Heart left ventricle (tissue), 16 donors: ENCODE results near the gene B3GNT7. TPM values are rescaled to one million over a fixed set of nuclear protein-coding genes. Genes with fewer than 3 reads are reported as not detected.

Source experiments
- ATAC-seq, 4 donors: fragments of 200-7000 bp; cut with Tn5 transposase; one replicate each; pipeline ENCODE4 v1.9.1; 2020 to 2022; ENCODE audit warnings: moderate library complexity in 4 of 4, mild to moderate bottlenecking in 3 of 4, moderate number of reproducible peaks in 1 of 4
- DNase-seq, 5 donors: peaks; one replicate each; pipeline ENCODE4 v3.0.0-alpha.2; 2020
- H3K27ac ChIP-seq, 12 donors: fragments of 200-600 bp; sonication (generic) in 4 of 12; one replicate each; pipeline versions ENCODE4 v1.5.0 to v1.8.0; 2016 to 2022; ENCODE audit warnings: mild to moderate bottlenecking in 2 of 12
- H3K27me3 ChIP-seq, 9 donors: fragments of 200-600 bp; sonication (generic) in 2 of 9; one replicate each; pipeline versions ENCODE4 v1.5.1 to v1.8.0; 2016 to 2022; ENCODE audit warnings: mild to moderate bottlenecking in 3 of 9
- H3K36me3 ChIP-seq, 9 donors: fragments of 200-600 bp; sonication (generic) in 2 of 9; one replicate each; pipeline versions ENCODE4 v1.5.0 to v1.8.0; 2018 to 2022; ENCODE audit warnings: mild to moderate bottlenecking in 2 of 9
- H3K4me1 ChIP-seq, 12 donors: fragments of 200-600 bp; sonication (generic) in 4 of 12; one replicate each; pipeline versions ENCODE4 v1.5.0 to v1.8.0; 2016 to 2022; ENCODE audit warnings: mild to moderate bottlenecking in 3 of 12
- H3K4me3 ChIP-seq, 12 donors: fragments of 200-600 bp; sonication (generic) in 4 of 12; one replicate each; pipeline versions ENCODE4 v1.5.0 to v1.8.0; 2017 to 2022; ENCODE audit warnings: mild to moderate bottlenecking in 9 of 12, moderate library complexity in 4 of 12
- H3K9me3 ChIP-seq, 12 donors: fragments of 200-600 bp; sonication (generic) in 4 of 12; one replicate each; pipeline versions ENCODE4 v1.5.0 to v1.8.0; 2016 to 2022; ENCODE audit warnings: mild to moderate bottlenecking in 1 of 12
- POLR2A ChIP-seq, 2 donors: fragments of 450-650 bp; IDR thresholded peaks; one replicate each; pipeline ENCODE4 v1.6.1; 2017; ENCODE audit warnings: antibody characterized with exemption in 2 of 2, mild to moderate bottlenecking in 2 of 2, moderate library complexity in 2 of 2
- WGBS, 4 donors: extraction: QIAGEN DNeasy Blood & Tissue Kit in 2 of 4; methylation state at CpG; one replicate each; pipeline versions ENCODE4 v1.1.5 to v1.1.7; 2013 to 2018; 5-methylcytosine and 5-hydroxymethylcytosine counted together
- intact Hi-C, 10 donors: fragments of 100-400 bp; cut with DNase I; formaldehyde crosslinking; loops; one replicate each; pipeline versions ENCODE4 v1.11.1 to v1.14.2; 2022
- polyA plus RNA-seq, 2 donors: library from polyadenylated mRNA; stranded (reverse); fragments of 200-250 nt; gene quantifications; one replicate each; pipeline ENCODE4 v1.2.3, GENCODE V29; 2013
- total RNA-seq, 9 donors: library from RNA; depleted of rRNA in 2 of 9; stranded (reverse); fragments of >200 nt in 2 of 9; fragmentation: NEBNext Ultra II Directional in 3 of 9; extraction: Animal tissue kit (Norgen Biotek cat#: 25700) in 3 of 9; gene quantifications; one replicate each; pipeline versions ENCODE4 v1.1.0 to v1.2.4, GENCODE V29; 2016 to 2023
- TF ChIP-seq, protein P1 (sequence below), 12 donors: fragments of 200-600 bp; sonication (generic) in 4 of 12; IDR thresholded peaks; one replicate each; pipeline versions ENCODE4 v1.5.0 to v1.8.0; 2018 to 2022; ENCODE audit warnings: antibody characterized with exemption in 12 of 12, mild to moderate bottlenecking in 5 of 12
- donor health status: ischemic (EF 13 %, LVEDD 7.1; RV severe dilation, severe dysfunction).
- donor health status: healthy with polysubstance abuse.
- donor health status: DM: no; HTN: yes; CAD: no.
- donor health status: DM: no; HTN: no; CAD: no.
- donor health status: ischemic (EF 25% LVEDD 6.9; RV normal size, moderate dysfunction).
- donor health status: ischemic (EF 25% LVEDD 5.7; RV mildly dilated, moderate dysfunction).
- donor health status: healthy.
- donor health status: DM: yes; HTN: yes; CAD: no.
- donor health status: ischemic (EF 35%, LVEDD 5.7; RV mildly dilated, moderate dysfunction).
- donor health status: nonischemic (EF 11% LVEDD 7.7; RV severe dilation, severe dysfunction).
- donor health status: DM: yes; HTN: yes; CAD: no.
- donor health status: PGD.
- donor health status: ischemic (EF 29% LVEDD 5.4; RV normal size, mild dysfunction).
- donor health status: nonischemic (EF 23%, LVEDD 6.1; RV moderate dilation, normal function).

The B3GNT7 gene
- total and polyA plus RNA-seq, 11 donors, result 0.68 to 52.4 (median 5.2) TPM

DNA sequence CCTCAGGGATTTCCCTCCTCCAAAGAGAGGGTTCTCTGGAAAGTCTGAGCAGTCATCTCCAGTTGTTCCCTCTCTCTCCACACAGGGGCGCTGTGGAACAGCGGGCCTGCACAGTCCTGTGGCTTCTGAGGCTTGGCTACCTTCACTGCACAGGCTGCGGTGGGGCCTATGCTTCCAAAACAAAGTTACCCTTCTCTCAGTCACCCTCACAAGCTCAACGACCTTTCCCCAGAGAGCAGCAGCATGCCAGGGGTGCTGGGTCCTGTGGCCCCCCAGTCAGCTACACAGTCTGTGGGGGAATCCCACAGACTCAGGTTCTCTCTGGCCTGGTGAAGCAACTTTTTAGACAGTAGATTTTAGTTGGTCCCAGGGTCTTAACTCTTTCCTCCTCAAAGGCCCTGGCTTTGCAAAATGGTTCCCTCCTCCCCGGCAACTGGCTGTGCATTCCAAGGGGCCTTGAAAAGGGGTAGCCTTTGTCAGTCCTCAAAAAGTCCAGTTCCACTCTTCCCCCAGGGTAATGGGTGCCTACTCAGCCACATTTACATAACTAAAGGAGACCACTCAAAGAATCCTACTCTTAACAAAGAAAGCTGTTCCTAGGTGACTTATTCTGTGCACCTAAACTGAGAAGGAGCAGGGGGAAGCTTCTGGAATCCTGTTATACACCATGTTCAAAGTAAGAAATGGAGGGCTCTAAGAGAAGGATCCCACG lies 14.9 kb downstream of the B3GNT7 start:
- intact Hi-C loops, result loop anchor here in 9 of 10 donors (2.0 to 10.0 kb wide), 6 partner anchors 113 to 308 kb away; no protein-coding TSS in a partner anchor
- Histone ChIP-seq H3K4me1 (peaks cover 0 to 23% (median 10%) of the 10 kb centered on the region in 12 donors), H3K27ac (no peak overlapping the region), H3K9me3 (peaks cover 0 to 12% (median 0%) of the 10 kb centered on the region in 12 donors), H3K27me3 (peaks cover 0 to 14% (median 1%) of the 10 kb centered on the region in 9 donors), H3K36me3 (no peaks in the 10 kb centered on the region), H3K4me3 (no peak overlapping the region)
- TF ChIP-seq POLR2A (IDR thresholded peaks at IDR 0.05), result no peak
- TF ChIP-seq, protein P1, sequence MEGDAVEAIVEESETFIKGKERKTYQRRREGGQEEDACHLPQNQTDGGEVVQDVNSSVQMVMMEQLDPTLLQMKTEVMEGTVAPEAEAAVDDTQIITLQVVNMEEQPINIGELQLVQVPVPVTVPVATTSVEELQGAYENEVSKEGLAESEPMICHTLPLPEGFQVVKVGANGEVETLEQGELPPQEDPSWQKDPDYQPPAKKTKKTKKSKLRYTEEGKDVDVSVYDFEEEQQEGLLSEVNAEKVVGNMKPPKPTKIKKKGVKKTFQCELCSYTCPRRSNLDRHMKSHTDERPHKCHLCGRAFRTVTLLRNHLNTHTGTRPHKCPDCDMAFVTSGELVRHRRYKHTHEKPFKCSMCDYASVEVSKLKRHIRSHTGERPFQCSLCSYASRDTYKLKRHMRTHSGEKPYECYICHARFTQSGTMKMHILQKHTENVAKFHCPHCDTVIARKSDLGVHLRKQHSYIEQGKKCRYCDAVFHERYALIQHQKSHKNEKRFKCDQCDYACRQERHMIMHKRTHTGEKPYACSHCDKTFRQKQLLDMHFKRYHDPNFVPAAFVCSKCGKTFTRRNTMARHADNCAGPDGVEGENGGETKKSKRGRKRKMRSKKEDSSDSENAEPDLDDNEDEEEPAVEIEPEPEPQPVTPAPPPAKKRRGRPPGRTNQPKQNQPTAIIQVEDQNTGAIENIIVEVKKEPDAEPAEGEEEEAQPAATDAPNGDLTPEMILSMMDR (IDR thresholded peaks at IDR 0.05), result peak in 3 of 12 donors; percentile 4 to 8 (median 7)
- peak in 1 of 5 donors; percentile 12 for DNase-seq
- no peak for ATAC-seq
- WGBS, 4 donors, result 78 to 87% (median 79%) methylated on average over 6 of the region's 6 CpGs

DNA sequence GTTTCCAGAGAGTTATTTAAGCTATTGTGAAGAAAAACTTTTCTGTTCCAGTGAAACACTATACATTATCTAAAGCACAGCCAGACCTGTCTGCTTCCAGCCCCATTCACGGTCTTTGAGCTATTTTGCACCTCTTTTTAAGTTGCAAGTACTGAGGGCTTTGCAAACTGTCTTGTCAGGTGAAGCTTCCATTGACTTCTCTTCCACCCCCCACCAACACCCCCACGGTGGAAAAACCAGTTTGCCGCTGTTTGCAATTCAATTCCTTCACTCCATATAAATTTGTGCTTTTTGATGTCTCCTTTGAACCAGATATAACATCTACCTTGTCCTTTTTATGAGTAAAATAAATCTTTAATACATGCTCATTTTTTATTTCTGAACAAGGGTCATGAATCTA lies 15.7 kb downstream of the B3GNT7 start:
- no peak overlapping the region for H3K27ac ChIP-seq
- no peaks in the 10 kb centered on the region for H3K36me3 ChIP-seq
- intact Hi-C loops, result loop anchor here in 9 of 10 donors (2.0 to 10.0 kb wide), 6 partner anchors 114 to 308 kb away; no protein-coding TSS in a partner anchor
- DNase-seq (no peak), ATAC-seq (no peak)
- TF ChIP-seq POLR2A (IDR thresholded peaks at IDR 0.05), result no peak
- TF ChIP-seq, protein P1 (IDR thresholded peaks at IDR 0.05), result no peak
- WGBS, 4 donors, result 68 to 74% (median 72%) methylated on average over 3 of the region's 3 CpGs
- H3K4me1 ChIP-seq, result peaks cover 0 to 16% (median 9%) of the 10 kb centered on the region in 12 donors
- no peak overlapping the region for H3K4me3 ChIP-seq
- peaks cover 0 to 14% (median 4%) of the 10 kb centered on the region in 9 donors for H3K27me3 ChIP-seq
- H3K9me3 ChIP-seq, result peaks cover 0 to 12% (median 0%) of the 10 kb centered on the region in 12 donors

DNA sequence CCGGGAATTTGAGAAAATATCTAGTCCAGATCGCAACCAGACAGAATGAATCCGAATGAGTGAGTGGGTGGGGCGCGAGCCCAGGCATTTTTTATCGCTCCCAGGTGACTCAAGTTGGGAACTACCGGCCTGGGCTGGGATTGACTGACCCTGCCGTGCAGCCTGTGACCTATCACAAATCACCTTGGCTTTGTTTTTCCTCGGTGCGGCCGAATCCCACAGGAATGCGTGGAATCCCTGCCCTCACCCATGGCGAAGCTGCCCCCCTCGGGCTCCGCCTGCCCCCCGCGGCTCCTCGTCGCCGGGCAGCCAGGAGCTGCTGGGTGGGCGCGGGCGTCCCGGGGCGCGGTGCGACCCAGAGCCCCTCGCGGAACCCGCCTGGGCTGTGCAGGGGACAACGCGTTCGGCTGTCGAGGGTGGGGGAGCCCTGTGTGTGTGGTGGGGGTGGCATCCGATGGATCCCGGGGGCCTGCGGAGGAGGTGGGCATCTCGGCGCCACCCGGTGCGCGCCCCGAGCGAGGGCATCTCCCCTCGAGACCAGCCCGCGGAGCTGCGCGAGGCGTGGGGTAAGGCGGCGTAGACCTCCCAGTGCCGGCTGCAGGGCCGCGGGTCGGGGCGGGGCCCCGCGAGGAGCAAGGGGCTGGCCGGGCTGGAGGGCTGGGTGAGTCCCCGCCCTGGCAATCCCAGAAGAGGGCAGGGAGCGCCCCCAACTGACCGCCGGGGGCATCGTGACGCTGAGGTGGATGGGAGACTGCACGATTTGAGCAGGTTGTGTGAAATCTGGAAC lies 16.5 kb downstream of the B3GNT7 start:
- Histone ChIP-seq H3K27me3 (peaks cover 0 to 14% (median 4%) of the 10 kb centered on the region in 9 donors), H3K4me3 (peak overlapping the region; percentile 29 to 79 (median 64)), H3K9me3 (peaks cover 0 to 12% (median 0%) of the 10 kb centered on the region in 12 donors), H3K36me3 (no peaks in the 10 kb centered on the region), H3K4me1 (peaks cover 0 to 16% (median 9%) of the 10 kb centered on the region in 12 donors), H3K27ac (peak overlapping the region in 2 of 12 donors; percentile 10 to 33)
- peak; percentile 81 to 100 (median 99) for ATAC-seq
- intact Hi-C loops, result loop anchor here (1.0 to 10.0 kb wide), 9 partner anchors 115 to 309 kb away; no protein-coding TSS in a partner anchor
- peak; percentile 78 to 91 (median 85) for DNase-seq
- TF ChIP-seq, protein P1 (IDR thresholded peaks at IDR 0.05), result peak; percentile 67 to 96 (median 86)
- TF ChIP-seq POLR2A (IDR thresholded peaks at IDR 0.05), result no peak
- WGBS, 4 donors, result 2 to 17% (median 4%) methylated on average over 5 to 67 of the region's 67 CpGs
